Endothelial cell (in vitro differentiated cells): ENCODE results near the gene RBM27. TPM values are rescaled to one million over a fixed set of nuclear protein-coding genes. Genes with fewer than 3 reads are reported as not detected.

Experiments
- DNase-seq: peaks from one replicate; pipeline ENCODE4 v3.0.0; 2021; ENCODE audit warnings: low spot score
- H3K27ac Mint-ChIP-seq: one replicate; pipeline ENCODE4 v1.8.0; 2021; ENCODE audit warnings: mixed read lengths, inconsistent platforms; ENCODE audit not compliant: unreplicated experiment
- H3K27me3 Mint-ChIP-seq: one replicate; pipeline ENCODE4 v1.8.0; 2021; ENCODE audit warnings: mild to moderate bottlenecking, moderate library complexity, mixed read lengths, inconsistent platforms; ENCODE audit not compliant: unreplicated experiment
- H3K36me3 Mint-ChIP-seq: one replicate; pipeline ENCODE4 v1.8.0; 2021; ENCODE audit warnings: mild to moderate bottlenecking, low read depth, mixed read lengths, inconsistent platforms; ENCODE audit not compliant: unreplicated experiment
- H3K4me1 Mint-ChIP-seq: one replicate; pipeline ENCODE4 v1.8.0; 2021; ENCODE audit warnings: mild to moderate bottlenecking, mixed read lengths, inconsistent platforms; ENCODE audit not compliant: unreplicated experiment
- H3K4me3 Mint-ChIP-seq: one replicate; pipeline ENCODE4 v1.8.0; 2021; ENCODE audit warnings: mild to moderate bottlenecking, mixed read lengths, inconsistent platforms; ENCODE audit not compliant: unreplicated experiment
- H3K9me3 Mint-ChIP-seq: one replicate; pipeline ENCODE4 v1.8.0; 2021; ENCODE audit warnings: mixed read lengths, inconsistent platforms; ENCODE audit not compliant: unreplicated experiment
- total RNA-seq: library from RNA; stranded (reverse); fragmentation: NEBNext Ultra II Directional; extraction: Animal tissue kit (Norgen Biotek cat#: 25700); gene quantifications from one replicate; pipeline ENCODE4 v1.2.1, GENCODE V29; 2021; ENCODE audit not compliant: unreplicated experiment
- TF ChIP-seq, protein P1 (sequence below): fragments of 200-600 bp; sonication (generic); IDR thresholded peaks from one replicate; pipeline ENCODE4 v1.5.0; 2021; ENCODE audit warnings: antibody characterized with exemption; ENCODE audit not compliant: unreplicated experiment

Gene RBM27
- total RNA-seq, 1 donor from 2014 or later = 15.2 TPM

GRCh38 chr5:146229222-146229621 is 25.8 kb downstream of the RBM27 start:
- Mint-ChIP-seq H3K4me3 (no peak overlapping the region), H3K4me1 (no peaks in the 10 kb centered on the region), H3K27ac (no peak overlapping the region), H3K36me3 (peaks cover 7% of the 10 kb centered on the region), H3K9me3 (no peaks in the 10 kb centered on the region), H3K27me3 (no peaks in the 10 kb centered on the region)
- TF ChIP-seq, protein P1, sequence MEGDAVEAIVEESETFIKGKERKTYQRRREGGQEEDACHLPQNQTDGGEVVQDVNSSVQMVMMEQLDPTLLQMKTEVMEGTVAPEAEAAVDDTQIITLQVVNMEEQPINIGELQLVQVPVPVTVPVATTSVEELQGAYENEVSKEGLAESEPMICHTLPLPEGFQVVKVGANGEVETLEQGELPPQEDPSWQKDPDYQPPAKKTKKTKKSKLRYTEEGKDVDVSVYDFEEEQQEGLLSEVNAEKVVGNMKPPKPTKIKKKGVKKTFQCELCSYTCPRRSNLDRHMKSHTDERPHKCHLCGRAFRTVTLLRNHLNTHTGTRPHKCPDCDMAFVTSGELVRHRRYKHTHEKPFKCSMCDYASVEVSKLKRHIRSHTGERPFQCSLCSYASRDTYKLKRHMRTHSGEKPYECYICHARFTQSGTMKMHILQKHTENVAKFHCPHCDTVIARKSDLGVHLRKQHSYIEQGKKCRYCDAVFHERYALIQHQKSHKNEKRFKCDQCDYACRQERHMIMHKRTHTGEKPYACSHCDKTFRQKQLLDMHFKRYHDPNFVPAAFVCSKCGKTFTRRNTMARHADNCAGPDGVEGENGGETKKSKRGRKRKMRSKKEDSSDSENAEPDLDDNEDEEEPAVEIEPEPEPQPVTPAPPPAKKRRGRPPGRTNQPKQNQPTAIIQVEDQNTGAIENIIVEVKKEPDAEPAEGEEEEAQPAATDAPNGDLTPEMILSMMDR = no peak
- no peak for DNase-seq

DNA sequence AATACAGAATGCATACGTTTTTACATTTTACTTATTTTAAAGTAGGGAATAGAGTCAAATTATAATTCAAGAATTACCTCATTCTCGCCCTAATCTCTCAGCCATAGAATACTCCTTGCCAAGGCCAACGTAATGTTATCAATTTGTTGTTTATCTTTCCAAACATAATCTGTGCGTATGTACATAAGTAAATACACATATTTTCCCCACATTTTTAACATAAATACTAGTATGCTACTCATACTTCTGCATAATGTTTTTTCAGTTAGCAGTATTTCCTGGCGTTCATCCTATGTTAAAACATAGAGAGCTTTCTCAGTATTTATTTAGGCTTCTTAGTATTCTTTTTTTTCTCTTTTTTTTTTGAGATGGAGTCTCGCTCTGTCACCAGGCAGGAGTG is 28.8 kb downstream of the RBM27 start:
- Mint-ChIP-seq H3K4me3 (no peak overlapping the region), H3K27ac (no peak overlapping the region), H3K36me3 (peaks cover 7% of the 10 kb centered on the region)

DNA sequence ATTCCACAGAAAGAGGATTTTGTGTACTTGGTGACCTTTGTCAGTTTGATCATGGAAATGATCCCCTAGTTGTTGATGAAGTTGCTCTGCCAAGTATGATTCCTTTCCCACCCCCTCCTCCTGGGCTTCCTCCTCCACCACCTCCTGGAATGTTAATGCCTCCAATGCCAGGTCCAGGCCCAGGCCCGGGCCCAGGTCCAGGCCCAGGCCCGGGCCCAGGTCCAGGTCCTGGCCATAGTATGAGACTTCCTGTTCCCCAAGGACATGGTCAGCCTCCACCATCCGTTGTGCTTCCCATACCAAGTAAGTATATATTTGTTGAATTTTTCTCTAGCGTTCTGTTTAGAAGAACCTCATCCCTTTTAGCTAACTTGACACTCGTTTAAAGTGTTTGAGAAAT is 30.0 kb downstream of the RBM27 start:
- Mint-ChIP-seq H3K4me3 (no peak overlapping the region), H3K9me3 (no peaks in the 10 kb centered on the region), H3K27ac (no peak overlapping the region), H3K36me3 (peaks cover 7% of the 10 kb centered on the region), H3K27me3 (no peaks in the 10 kb centered on the region), H3K4me1 (no peaks in the 10 kb centered on the region)
- no peak for DNase-seq
- TF ChIP-seq, protein P1 = no peak

More for the DNA sequence above, 28.8 kb downstream of the RBM27 start:
- Mint-ChIP-seq H3K9me3 (no peaks in the 10 kb centered on the region), H3K27me3 (no peaks in the 10 kb centered on the region), H3K4me1 (no peaks in the 10 kb centered on the region)
- no peak for DNase-seq
- TF ChIP-seq, protein P1 = no peak

GRCh38 chr5:146238973-146239372 is 35.6 kb downstream of the RBM27 start:
- Mint-ChIP-seq H3K27ac (no peak overlapping the region), H3K9me3 (no peaks in the 10 kb centered on the region), H3K4me3 (no peak overlapping the region), H3K27me3 (no peaks in the 10 kb centered on the region), H3K4me1 (no peaks in the 10 kb centered on the region), H3K36me3 (peaks cover 4% of the 10 kb centered on the region)
- no peak for DNase-seq
- TF ChIP-seq, protein P1 = no peak

DNA sequence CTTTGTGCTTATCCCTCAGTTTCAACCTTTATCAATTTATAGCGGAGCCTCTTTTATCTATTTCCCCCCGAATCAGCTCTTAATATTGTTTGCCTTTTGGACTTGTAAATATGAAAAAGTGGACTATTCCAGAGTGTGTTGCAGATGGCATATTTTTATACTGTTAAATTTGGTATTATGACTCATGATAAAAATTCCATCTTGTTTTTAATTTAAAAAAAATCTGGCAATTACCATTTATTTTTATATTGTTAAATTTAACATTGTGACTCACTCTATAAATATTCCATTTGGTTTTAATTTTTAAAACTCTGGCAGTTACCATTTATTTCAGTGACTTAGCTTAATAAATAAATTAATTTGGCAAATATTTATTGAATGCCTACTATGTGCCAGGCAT is 37.5 kb downstream of the RBM27 start:
- no peak overlapping the region for H3K27ac Mint-ChIP-seq
- H3K4me1 Mint-ChIP-seq = no peaks in the 10 kb centered on the region
- no peaks in the 10 kb centered on the region for H3K27me3 Mint-ChIP-seq
- peaks cover 4% of the 10 kb centered on the region for H3K36me3 Mint-ChIP-seq
- TF ChIP-seq, protein P1 = no peak
- no peak for DNase-seq
- no peak overlapping the region for H3K4me3 Mint-ChIP-seq
- no peaks in the 10 kb centered on the region for H3K9me3 Mint-ChIP-seq
